ENCODE measurements around the gene MYO5B.

- no peak for TF ChIP-seq CTCF (IDR thresholded peaks at IDR 0.05; ENCODE audit: low read depth, low read length, missing input control)
- no peak for TF ChIP-seq GABPA (IDR thresholded peaks at IDR 0.05 in 1 of 2, conservative IDR thresholded peaks at IDR 0.05 in 1 of 2)
- TF ChIP-seq MAX (IDR thresholded peaks at IDR 0.05) = no peak
- no peak for TF ChIP-seq RXRA (IDR thresholded peaks at IDR 0.05)
- TF ChIP-seq REST (IDR thresholded peaks at IDR 0.05) = no peak
- no peak for TF ChIP-seq ATF3 (IDR thresholded peaks at IDR 0.05)
- TF ChIP-seq TAF1 (conservative IDR thresholded peaks at IDR 0.05) = no peak
Observed at GRCh38 chr18:50039746-50040145, 155.2 kb downstream of the MYO5B start.

All from liver (tissue), 3 donors.